Activated CD8-positive, alpha-beta memory T cell treated with anti-CD3 and anti-CD28 coated beads for 24 hours (primary cell): Measurements from ENCODE around the gene ING4.
A peak's percentile ranks its signal among the peaks of the same experiment; 100 is the strongest.
"Not testable (repeated sequence)": the region's sequence is repeated elsewhere in the genome, so short reads cannot be mapped to it uniquely, and the experiment has no call there.

ENCODE experiments used
- DNase-seq: peaks from one replicate; pipeline ENCODE4 v3.0.0-alpha.2; 2020

Gene ING4

DNA sequence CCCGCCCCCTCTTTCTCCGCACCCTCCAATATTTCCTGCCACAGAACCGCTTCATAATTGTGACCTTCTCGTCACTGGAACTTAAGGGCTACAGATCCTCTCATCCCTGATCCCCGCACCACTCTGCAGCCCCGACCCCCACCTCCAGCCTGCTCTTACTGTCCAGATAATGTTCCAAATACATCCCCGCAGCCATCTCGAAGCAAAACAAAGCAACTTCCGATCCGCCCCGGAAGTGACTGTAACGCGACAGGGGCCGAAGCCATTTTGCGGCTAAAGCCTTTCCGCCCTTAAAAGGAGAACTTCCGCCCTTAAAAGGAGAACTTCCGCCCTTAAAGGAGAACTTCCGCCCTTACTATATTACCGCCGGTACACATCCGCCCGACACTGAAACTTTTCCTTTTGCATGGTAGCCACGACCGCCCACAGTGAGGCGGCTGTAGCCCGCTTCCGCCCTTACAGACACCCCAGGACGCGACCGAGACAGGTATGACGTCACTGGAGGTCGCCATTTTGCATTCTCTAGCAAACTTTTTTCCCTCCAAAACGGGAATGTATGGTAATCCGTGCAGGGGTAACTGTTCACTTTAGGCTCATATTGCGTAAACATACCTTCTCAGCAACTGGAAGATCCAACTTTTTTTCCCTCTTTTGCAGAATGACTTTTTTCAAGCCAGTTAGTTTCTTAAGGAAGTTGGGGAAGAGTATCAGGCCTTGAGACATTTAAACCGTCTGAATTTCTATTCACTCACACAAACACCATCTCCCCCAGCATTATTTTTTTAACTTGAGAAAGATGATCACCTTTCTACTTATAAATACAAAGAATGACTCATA lies at the start of gene ING4:
ING4 (minus strand) TSS at position 214 of the 837 bp plus-strand sequence; CDS start at position 196, 18 bp downstream.
- peak; percentile 92 for DNase-seq

DNA sequence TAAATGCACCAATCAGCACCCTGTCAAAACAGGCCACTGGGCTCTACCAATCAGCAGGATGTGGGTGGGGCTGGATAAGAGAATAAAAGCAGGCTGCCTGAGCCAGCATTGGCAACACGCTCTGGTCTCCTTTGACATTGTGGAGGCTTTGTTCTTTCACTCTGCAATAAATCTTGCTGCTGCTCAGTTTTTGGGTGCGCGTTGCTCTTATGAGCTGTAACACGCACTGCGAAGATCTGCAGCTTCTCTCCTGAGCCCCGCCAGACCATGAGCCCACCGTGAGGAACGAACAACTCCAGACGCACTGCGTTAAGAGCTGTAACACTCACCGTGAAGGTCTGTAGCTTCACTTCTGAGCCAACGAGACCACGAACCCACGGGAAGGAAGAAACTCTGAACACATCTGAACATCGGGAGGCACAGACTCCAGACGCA lies 46.1 kb upstream of the ING4 start:
- peak; percentile 66 for DNase-seq

DNA sequence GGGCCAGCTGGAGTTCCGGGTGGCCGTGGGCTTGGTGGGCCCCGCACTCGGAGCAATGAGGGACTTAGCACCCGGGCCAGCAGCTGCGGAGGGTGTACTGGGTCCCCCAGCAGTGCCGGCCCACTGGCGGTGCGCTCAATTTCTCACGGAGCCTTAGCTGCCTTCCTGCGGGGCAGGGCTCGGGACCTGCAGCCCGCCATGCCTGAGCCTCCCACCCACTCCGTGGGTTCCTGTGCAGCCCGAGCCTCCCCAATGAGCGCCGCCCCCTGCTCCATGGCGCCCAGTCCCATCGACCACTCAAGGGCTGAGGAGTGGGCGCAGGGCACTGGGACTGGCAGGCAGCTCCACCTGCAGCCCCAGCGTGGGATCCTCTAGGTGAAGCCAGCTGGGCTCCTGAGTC lies 45.4 kb upstream of the ING4 start:
- DNase-seq, result not testable (repeated sequence)

DNA sequence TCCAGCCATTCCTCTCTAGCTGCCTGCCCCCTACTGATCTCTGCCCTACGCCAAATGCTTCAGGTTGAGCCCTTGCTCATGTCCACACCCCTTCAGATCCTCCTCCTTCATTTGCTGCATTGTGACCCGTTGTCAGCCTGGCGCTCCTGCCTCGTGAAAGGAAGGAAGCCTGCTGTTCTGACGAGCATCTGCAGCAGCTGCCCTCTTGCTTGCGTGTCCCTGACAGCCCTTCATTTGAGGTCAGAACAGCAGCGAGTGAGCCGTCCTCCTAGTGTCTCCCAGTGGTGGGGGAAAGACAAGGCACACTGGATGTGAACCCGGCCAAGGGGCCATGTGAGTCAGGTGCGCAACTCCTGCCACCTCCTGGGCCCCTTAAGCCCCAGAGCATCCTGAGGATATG lies 40.7 kb upstream of the ING4 start:
- no peak for DNase-seq

DNA sequence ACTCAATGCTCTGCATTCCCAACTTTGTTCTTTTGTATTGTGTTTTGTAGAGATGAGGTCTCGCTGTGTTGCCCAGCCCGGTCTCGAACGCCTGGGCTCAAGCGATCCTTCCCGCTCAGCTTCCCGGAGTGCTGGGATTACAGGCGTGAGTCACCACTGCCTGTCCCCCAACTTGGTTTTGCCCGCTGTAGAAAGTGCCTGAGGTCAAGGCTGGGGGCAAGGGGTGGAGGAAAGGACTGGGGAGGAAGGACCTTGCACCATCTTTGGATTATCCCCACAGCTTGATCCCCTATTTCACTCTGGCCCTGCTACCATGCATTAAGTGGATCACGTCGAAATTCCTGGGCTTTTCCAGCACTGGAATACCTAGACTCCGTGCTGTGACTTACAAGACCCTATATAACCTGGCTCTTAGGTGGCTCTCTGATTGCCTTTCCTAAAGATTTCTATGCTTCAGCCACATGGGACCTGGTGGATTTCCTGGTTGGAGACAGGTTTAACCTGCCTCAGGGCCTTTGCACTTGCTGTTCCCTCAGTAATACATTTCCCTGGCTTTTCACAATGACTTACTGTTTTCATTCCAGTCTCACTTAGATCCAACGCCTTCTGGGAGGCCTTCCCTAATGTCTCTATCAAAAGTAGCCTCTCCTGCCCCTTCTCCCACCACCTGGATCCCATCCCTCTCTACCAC lies 38.3 kb upstream of the ING4 start:
- no peak for DNase-seq

DNA sequence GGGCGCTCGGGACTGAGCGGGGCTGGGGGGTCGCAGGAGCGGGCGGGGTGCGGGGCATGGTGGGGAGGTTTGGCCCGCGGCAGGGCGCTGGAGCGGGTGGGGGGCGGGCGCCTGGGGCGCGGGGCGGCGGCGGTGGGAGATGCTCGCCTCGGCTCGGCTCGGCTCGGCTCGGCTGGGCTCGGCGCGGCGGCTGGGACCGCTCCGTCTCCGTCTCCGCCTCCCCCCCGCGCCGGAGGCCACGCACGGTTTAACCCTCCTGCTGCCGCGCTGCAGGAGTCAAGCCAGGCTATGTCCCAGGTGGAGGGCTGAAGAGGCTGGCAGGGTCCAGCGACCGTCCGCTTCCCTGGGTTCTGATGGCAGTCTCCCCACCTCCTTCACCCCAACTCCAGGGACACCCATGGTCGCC lies 37.7 kb upstream of the ING4 start, which contains the start of gene PIANP:
PIANP (minus strand) TSS at position 170 of the 406 bp plus-strand sequence. CDS start 2,754 bp downstream, outside the sequence.
- peak; percentile 72 for DNase-seq

DNA sequence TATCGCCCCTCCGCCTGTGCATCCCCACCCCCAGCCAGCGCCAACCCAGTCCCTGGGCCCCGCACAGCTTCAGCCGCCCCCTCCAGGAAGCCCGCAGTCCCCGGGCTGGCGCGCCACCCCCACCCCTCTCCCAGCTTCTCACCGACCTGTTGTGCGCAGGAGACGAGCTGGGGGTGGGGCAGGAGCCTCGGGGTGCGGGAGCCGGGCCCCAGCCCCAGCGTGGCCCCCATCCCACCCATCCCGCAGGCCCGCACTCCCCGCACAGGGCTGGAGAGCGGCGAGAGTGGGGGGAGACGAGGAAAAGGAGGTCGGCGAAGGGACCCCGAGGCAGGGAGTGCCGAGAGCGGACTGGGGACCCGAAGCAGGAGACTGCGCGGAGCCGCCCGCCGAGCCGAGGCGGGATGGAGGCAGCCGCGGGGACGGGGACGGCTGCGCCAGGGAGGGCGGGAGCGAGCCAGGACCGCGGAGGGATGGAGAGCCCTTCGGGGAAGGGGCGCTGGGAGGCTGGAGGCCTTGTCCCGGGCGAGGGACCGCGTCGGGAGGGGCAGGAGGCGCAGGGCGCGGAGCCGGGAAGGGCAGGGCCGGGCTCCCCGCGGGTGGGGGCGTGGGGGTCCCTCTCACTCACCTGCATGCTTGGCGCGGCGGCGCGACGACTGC lies 37.2 kb upstream of the ING4 start:
- peak; percentile 65 for DNase-seq

DNA sequence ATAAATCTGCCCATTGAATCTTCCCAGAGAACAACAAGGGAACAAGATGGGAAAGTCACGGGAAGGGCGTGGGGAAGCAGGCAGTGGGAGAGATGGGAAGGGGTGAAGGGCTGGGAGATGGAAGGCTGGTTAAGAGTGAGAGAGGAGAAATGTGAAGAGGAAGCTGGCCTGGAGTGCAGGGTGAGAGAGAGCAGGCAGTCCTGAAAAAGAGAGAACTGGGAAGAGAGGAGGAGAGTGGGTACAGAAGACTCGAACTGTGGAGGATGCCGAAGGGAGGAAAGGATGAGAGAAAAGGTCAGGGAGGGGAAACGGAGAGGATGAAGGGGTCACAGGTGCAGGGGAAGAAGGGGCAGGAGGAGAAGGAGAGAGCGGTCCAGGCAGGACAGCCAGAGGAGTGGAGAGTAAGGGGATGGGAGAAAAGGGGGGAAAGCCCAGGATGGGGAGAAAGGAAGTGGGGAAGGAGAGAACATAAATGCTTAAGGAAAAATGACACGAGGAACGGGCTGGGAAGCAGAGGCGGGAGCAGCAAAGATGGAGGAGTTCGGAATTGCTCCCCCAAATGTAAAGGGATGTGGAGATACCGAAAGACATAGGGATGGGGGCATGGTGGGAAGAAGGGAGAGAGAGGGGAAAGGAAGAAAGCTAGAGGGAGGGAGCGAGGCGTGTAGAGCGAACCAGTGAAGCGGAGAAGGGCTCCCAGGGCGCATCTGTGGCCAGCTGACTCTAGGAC lies 36.5 kb upstream of the ING4 start:
- DNase-seq, result no peak

DNA sequence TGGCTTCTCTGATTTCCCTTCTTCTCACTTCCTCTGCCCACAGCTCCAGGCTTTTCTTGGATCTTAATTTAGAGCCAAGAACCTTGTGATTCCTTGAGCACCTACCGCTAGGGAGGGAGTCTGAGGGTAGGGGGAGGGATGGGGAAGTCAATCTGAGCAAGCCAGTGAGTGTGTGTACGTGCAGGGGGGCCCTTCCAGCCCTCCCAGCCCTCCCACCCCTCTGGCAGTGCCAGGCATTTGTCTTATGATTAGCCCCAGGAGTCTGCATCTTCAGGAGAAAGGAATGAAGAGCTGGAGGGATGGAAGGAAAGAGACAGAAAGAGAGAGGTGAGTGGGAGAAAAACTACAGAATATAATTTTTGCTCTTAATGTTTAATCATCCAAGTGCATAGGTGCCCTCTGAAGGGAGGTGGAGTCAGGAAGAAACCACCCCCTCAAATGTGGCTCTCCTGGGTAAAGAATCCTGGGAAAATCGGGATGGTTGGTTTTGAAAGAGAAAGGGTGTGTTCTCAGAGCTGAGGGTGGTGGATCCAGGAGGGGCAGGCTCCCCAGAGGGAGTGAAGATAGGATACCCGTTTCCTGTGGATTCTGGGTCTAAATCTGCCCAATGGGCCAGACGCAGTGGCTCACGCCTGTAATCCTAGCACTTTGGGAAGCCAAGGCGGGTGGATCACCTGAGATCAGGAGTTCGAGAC lies 35.6 kb upstream of the ING4 start:
- no peak for DNase-seq

DNA sequence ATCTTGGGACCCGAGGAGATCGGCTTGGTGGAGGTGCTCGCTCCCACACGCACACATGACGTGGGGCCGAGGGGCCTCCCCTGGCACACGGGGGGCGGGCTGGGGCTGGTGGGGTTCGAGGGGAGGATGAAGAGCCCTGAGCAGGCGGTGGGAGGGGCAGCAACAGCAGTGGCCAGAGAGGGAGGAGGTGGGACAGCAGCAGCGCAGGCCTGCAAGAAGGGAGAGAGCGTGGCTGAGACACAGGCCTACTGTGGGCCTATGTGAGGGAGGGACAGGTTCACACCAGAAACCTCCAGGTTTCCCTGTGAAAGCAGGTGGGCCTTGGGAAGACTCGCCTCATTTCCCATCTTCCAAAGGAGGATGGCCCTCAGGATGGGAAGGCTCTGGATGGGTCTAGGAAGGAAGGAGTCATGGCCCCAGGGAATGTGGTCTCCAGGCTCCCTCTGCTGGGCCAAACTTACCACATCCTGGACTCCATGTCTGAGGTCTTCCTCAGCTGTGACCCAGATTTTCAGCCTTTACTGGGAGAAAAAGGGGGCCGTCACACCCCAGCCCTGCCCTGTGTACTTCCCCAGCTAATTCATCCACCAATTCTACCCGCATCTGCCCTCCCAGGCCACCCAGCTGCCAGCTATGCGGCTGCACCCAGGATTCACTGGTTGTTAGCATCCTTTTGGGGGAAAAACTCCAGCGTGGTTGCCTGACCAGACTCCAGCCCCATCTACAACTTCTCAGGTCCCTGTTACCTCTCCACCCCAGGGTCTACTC lies 34.8 kb upstream of the ING4 start:
- no peak for DNase-seq

DNA sequence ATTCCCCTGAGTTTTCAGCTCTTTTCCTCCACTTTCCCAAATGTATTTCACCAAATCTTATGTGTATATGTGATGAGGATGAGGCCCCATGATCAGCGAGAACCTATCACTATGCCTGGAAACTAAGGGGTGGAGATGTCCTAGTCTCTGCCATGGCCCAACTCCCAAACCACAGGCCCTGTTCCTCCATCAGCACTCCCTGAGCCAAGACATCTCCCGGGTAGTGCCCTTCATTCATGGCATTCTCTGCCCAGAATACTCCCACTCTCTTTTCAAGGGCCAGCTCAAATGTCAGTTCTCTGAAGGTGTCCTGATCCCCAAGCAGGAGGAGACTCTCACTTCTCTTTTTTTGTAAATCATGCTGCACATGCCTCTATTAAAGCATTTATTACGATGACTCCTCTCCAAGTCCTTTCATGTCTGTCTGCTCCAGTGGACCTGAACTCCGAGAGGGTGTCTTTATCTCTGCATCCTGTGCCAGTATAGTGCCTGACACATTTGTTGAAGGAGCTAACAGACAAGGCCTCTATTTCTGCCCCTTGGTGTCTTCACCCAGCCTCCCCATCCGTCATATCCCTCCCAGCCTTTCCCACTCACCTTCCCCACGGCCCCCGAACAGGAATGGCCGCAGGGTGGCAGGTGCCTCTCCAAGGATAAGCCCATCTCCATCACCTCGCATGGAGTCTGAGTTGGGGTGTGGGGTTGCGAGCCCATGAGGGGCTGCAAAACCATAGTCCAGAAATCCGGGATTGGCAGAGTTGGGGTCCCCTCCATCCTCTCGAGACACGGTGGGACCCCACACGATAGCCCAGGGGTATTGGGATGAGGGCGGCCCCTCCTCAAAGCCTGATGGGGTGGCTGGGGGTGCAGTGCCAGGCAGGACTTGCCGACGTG lies 34.0 kb upstream of the ING4 start:
- DNase-seq, result no peak

DNA sequence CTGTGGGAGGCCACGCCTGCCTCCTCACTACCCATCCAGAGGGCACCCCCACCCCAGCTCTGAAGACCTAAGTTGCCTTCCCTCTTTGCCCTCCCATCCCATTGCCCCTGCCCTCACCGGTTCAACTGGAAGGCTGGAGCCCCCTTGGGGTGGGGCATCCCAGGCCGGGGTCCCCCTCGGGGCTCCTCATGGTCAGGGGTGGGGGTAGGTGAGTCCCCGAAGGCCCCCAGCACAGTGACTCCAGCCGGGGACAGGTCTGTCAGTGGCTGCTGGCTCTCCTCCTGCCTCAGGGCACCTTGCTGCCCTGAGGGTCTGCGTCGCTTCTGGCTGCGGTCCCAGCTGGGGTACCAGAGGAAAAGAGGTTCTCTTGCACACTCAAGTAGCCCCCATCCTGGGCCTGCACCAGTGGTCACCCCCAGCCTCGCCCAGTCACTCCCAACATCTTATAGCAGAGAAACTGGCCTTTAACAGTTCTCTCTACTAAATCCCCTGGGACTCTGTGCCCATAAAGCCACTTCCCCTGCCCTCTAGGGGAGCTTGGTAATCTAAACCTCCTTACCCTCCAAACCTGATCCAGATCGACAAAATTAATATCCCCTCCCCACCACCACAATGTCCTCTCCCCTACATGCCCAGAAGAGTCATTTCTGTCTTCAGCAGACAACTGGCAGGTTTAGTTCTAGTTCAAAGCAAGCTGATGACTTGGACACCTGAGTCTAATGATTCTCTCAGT lies 32.6 kb upstream of the ING4 start:
- DNase-seq, result no peak

DNA sequence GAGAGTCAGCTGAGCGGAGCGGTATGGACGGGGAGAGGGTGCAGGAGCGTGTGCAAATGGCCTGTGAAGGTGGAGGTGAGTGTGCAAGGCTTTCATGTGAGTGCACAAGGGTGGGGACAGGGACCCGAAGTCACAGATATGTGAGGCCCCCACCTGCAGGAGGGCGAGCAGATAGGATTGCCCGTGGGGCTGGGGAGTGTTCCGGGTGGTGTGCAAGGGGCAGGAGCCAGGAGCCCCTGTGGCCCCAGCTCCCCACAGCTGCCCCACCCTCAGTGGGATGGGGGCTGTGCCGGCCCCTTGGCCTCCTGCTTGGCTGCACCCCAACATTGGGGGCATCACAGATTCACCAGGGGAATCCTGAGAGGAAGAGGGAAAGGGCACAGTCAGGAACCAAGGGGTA lies 31.8 kb upstream of the ING4 start:
- DNase-seq, result no peak

DNA sequence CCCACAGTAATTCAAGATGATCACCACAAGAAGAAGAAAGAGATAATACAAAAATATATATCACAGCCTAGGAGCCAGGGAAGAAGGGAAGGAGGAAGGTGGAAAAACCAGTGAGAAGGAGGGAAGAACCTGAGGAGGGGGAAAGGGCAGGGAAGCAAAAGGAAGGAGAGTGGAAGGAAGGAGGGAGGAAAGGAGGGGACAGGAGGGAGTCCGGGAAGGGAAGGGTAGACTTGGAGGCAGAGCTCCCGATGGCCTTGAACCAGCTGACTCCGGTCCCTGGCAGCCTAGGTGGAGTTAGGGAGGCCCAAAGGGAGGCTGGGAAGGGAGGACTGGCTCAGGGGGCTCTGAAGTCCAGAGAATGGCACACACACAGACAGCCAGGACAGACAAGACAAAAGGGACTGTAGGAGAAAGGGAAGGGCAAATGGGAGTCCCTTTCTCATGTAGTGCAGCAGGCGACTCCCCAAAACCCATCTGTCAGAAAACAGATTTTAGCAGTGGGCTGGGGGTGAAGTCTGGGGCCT lies 31.0 kb upstream of the ING4 start:
- DNase-seq, result no peak

DNA sequence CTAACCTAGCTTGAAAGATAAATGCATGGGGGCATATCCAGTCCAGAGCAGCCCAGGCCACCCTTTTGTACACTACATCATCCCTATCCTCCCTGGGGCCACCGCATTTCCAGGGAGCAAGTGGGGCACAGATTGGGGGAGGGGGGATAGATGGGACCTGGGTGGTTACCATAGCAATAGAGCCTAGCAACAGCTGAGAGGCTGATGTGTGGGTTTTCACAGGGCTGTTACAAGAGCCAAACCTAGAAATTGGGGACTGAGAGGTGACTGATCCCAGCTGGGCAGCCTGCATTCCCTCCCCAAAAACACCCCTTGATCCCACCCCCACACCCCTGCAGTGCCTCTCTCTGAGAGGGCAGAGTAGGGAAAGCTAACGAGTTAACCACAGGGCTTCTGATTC lies 30.0 kb upstream of the ING4 start:
- no peak for DNase-seq

DNA sequence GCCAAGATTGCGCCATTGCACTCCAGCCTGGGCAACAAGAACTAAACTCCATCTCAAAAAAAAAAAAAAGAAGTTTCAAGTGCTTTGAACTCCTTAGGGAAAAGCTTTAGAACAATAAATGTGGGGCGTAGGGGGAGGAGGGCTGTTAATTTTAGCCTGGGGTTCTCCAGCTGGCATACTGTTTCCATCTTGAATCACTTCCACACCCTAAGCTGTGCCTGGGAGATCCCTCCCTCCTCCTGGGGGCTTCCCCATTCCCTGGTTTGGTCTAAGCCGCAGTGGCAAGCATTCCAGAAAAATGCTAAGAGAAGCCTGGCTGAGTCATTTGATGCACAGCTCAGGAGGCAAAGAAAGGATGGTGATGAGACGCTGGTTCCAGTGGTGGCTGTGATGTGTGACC lies 28.6 kb upstream of the ING4 start:
- no peak for DNase-seq

DNA sequence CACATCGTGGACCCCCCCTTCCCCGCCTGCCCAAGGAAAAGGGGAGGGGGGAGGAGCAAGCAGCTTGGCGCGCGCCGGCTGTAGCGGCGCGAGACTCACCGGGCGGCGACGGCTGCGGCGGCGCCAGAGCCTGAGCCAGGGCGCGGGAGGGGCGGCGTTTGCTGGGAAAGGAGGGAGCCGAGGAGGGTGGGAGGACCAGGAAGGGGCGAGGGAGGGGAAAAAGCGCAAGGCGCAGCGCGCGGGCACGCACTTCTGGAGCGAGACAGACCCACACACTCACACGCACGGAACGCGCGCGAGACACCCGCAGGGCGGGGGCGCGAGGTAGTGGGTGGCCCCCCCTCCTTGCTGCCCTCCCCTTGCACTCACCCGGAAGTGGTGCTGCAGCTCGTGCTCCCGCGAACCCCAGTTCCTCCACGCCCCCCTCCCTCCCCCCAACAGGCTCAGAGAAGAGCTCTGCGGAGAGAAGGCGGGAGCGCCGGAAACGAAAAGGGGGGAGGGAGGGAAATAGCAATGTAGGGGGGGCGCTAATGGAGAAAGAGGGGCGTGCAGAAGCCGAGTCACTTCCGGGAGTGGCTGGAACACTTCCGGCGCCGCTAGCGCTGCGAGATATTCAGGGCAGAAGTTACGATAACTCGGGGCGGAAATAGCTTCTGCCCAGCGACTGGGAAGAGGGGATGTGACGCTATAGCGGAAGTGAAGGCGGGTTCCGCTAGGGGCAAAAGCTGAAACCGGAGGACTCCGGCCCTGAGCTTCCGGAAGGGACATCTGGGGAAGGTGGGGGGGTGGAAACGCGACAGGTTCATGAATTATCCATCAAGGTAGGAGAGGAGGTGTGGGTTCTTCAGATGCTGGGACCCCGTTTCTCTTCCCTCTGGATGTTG lies 26.3 kb upstream of the ING4 start, which contains the start of gene ZNF384:
ZNF384 (minus strand) TSS at position 377 of the 884 bp plus-strand sequence. CDS start 9,855 bp downstream, outside the sequence.
- peak; percentile 93 for DNase-seq

DNA sequence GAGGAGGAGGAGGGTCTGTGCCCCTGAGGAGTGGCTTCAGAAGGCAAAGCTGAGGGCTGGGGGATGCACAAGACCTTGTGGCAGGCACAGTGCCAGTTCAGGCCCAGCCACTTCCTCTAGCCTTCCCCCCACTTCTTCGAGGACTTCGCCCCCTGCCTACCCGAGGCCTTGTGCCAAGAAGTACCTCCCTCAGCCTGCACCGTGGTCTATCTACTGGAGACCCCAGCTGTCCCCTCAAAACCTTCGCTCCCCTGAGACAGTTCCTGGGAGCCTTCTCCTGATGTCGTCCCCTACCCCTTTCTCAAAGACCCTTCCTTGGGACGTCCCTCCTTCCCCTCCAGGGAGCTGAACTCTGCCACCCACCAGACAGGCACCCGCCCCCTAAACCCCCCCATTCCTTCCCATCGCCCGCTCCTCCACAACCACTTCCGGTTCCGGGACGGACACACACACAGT lies 25.7 kb upstream of the ING4 start:
- no peak for DNase-seq
